Renal cortex interstitium (tissue), 15 donors: ENCODE results near the gene USP51. TPM values are rescaled to one million over a fixed set of nuclear protein-coding genes. Genes with fewer than 3 reads are reported as not detected.
"Not testable (repeated sequence)": the region's sequence is repeated elsewhere in the genome, so short reads cannot be mapped to it uniquely, and the experiment has no call there.

Source experiments
- DNase-seq, 11 donors: peaks; one replicate each; pipeline ENCODE4 v3.0.0-alpha.2; 2013; ENCODE audit warnings: low read depth in 9 of 11, low spot score in 4 of 11; ENCODE audit errors: extremely low read depth in 1 of 11
- long read RNA-seq, 16 experiments: transcript quantifications; one replicate each; lab custom pipeline, GENCODE V29; 2026
- polyA plus RNA-seq, 3 donors: library from polyadenylated mRNA; unstranded; fragments of 120-200 nt; gene quantifications; one replicate each; pipeline ENCODE4 v1.2.1, GENCODE V29; 2013; ENCODE audit not compliant: insufficient read length in 3 of 3

Gene USP51
- 10 to 100 TPM; 11.1 to 11.8 (median 11.3) TPM for polyA plus RNA-seq
- long read RNA-seq, donor 1, result 0 reads
- long read RNA-seq, donor 2, result 0 reads
- long read RNA-seq, donor 3, result 0 reads
- long read RNA-seq, donor 4, full-length matches to known transcripts, result 1 of 1 reads
- long read RNA-seq, donor 4, partial matches to known transcripts, result 0 of 1 reads
- long read RNA-seq, donor 4, other reads (novel, unspliced or antisense), result 0 of 1 reads
- long read RNA-seq, donor 5, full-length matches to known transcripts, result 1 of 1 reads
- long read RNA-seq, donor 5, partial matches to known transcripts, result 0 of 1 reads
- long read RNA-seq, donor 5, other reads (novel, unspliced or antisense), result 0 of 1 reads
- long read RNA-seq, donor 6, result 0 reads
- long read RNA-seq, donor 7, full-length matches to known transcripts, result 1 of 8 reads
- long read RNA-seq, donor 7, partial matches to known transcripts, result 7 of 8 reads
- long read RNA-seq, donor 7, other reads (novel, unspliced or antisense), result 0 of 8 reads
- long read RNA-seq, donor 8, result 0 reads
- long read RNA-seq, donor 9, result 0 reads
- long read RNA-seq, donor 10, result 0 reads
- long read RNA-seq, donor 11, result 0 reads
- long read RNA-seq, donor 12, result 0 reads
- long read RNA-seq, donor 13, full-length matches to known transcripts, result 1 of 1 reads
- long read RNA-seq, donor 13, partial matches to known transcripts, result 0 of 1 reads
- long read RNA-seq, donor 13, other reads (novel, unspliced or antisense), result 0 of 1 reads
- long read RNA-seq, donor 14, result 0 reads
- long read RNA-seq, donor 15, result 0 reads
- long read RNA-seq, donor 16, full-length matches to known transcripts, result 1 of 1 reads
- long read RNA-seq, donor 16, partial matches to known transcripts, result 0 of 1 reads
- long read RNA-seq, donor 16, other reads (novel, unspliced or antisense), result 0 of 1 reads

DNA sequence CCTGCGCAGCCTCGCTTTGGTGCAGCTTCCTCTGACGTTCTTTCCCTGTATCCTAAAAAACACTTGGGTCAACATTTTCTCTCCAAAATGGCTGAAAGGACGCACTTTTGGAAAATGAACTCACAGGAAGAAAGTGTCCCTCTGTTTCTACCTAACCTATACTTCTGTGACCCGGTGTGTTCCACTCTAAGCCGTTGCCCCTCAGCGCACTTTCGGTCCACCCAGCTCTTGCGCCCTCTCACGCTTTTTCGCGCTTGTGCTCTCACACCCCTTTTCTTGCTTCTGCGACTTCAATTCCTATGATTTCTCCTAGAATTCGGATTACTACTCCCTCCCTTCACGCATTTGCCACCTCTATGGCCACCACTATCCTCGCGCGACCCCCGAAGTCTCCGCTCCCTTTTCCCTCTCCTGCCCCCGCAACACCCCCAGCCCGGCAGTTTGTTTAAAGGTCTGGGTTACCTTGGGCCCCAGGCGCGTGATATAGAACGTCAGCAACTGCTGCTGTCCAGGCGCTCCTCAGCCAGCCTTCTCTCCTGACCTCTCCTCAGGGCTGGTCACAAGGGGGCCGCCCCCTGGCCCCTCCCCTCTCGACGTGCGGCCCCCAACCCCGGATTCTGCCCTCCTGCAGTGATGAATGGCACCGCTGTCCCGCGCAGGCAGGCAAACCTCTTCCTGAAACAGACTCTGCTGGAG, at the start of gene USP51:
USP51 (minus strand) TSS at position 535 of the 696 bp plus-strand sequence. CDS start 909 bp downstream, outside the sequence.
- peak in 8 of 11 donors; percentile 29 to 64 (median 46) for DNase-seq

DNA sequence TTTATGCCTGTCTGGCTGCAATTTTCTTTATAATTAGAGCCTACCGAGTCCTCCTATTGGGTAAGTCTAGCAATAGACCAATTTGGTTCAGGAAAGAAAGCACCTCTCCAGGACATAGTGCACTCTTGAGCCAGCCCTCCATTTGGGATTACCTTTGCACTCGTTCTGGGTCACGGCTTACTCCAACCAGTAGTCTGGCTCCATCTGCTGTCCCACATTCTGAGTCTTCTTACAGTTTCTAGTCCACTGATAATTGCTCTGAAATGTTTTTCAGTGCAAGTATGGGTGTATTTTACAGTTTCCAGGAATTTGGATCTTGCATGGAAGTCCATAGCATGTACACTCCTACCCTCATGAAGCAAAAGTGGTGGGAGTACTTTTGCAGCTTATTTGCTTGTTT, 34.8 kb upstream of the USP51 start:
- DNase-seq, result peak in 2 of 11 donors; percentile 1 to 3

DNA sequence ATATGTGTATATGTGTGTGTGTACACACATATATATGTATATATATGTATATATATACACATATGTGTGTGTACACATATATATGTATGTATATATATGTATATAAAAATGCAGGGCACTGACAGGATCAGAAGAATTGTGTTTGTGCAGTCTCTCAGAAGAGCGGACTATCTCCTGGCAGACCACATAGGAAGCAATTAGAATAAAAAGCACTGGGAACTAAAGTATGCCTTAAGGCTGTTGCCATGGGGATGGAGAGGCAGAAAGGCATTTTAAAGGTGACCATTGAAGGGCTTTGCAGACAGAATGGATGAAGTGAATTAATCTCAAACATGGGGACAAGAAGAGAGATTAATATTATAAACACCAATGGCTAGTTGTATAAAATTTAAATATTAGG, 33.7 kb upstream of the USP51 start:
- no peak for DNase-seq

DNA sequence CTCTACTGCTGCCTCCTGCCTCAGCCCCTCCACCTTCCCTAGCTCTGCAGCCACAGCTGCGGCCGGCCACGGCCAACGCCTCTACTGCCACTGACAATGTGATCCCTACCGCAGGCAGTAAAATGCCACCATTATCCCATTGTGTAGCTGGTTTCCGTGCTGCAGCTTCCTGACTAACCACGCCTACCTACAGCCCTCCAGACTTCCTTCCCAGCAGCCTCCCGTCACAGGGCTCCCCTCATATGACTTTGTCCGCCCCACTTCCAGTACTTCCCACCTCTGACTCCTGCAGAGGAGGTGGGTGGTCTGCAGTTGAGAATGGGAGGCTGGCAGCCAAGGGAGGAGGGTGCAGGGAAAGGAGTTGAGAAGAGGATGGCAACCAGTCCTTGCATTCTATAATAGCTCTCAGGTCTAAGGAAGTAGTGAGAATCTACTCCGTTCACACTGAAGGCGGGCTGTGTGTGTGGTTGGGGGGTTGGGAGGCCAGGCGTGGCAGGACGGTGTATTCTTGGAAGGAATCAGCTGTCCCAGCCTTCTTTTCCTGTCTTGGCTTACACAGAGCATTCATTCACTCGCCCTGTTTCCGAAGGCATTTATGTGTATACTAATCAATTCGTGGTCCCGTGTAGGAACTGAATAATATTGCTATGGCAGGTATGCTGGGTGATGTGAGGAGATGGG, 33.1 kb upstream of the USP51 start:
- DNase-seq, result no peak

DNA sequence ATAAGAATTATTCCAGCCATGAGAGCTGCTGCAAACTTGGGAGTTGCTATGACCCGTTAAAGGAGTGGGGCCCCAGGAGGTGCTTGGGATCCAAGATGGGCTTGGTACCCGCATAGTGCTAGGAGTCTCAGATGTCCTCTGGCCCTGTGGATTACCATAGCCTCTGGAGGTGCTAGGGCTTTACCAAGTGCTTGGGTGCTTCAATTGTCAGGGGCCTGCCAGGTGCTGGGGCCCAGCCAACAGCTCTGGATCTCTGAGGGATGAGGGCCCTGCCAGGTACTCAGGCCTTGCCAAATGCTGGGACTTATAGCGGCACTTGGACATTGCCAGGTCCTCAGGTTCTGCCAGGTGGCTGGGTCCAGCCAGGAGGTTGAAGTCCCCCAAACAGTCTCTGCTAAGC, 32.0 kb upstream of the USP51 start:
- DNase-seq, result no peak

DNA sequence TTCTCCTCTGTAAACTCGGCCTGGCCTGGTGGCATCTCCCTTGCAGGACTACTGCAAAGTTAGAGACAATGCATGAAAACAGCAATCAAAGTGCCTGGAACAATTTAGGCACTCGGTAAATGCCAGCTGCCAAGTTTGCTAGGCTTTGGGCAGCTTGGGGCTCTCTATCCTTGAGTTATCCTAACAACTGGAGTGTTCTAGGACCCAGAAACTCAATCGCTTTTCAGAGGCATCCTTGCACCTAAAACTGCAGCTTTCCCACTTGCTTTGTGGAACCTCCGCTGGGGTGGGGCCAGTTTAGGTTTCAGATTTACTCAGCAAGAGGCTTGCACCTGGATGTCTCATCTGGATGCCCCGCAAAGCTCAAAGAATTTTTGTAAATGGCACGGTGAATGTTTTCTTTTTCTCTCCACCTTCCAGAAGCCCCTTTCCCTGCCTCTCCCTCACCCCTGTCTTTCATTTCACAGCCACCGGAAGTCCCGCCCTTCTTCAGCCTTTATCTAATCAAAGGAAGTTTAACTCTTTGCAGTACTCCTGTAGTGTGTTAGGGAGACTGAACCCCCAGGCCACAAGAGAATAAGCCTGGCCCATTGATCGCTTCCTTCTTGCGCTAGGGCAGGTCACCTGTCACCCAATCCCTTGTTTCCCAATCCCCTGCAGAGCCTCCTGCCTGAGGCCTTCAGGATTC, 27.3 kb upstream of the USP51 start:
- DNase-seq, result not testable (repeated sequence)

DNA sequence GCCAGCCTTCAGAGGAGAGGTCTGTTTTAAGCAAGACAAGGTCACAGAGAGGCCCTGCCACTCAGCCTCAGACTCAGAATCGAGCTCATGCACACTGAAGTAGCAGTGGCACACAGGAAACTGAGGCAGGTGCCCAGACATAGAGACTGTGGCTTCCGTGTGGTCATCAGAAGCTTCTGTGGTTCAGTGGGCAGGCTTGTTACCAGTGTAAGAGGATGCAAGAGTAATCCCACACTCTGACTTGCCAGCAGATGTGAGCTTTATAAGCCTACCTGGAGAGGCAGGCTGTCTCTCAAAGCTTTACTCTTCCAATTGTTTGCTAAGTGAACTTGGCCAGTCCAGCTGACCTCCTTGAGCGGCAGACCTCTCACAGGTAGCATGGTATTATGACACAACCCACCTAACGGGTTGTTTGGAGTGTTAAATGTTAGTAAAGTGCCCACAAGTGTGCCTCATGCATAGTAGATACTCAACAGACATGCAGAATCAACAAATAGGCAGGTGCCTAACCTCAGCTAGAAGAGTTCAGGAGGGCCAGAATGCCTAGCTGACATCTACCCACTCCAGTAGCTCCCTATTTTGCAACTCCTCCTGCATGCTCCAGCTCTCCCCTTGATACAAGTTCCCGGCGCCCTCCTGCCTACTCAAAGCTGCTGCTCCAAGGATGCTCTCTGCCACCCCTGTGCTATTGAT, 23.5 kb upstream of the USP51 start:
- DNase-seq, result not testable (repeated sequence)

DNA sequence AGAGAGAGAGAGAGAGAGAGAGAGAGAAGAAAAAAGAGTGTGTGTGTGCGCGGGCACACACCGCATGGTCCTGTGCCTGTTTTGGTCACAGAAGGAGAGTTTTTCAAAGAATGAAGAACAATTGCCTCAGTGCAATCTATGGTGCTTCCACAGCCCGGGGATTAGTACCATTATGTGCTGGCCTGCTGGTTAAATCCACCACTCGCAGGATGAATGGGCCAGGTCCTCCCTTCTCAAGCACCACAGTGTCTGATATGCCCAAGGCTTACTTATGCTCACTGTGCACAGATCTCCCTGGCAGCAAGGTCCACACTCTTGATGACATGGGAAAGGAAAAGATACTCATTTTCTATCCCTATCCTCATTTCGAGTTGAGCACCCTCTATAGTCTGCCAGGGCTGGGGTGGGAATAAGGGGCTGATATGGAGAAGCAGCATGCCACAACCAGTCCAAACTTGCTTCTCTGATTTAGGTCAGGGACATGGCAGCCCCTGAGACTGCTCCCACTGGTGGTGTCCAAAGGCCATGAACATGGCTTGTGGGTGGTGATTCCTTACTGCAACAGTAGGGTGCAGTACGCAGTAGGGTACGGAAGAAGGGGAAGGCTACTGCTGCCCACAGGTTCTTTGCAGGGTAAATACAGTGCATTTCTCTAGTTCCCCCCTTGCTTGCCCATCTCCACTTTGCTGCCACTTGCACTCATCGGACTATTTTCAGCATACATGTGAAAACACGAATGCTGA, 18.9 kb upstream of the USP51 start:
- DNase-seq, result not testable (repeated sequence)

DNA sequence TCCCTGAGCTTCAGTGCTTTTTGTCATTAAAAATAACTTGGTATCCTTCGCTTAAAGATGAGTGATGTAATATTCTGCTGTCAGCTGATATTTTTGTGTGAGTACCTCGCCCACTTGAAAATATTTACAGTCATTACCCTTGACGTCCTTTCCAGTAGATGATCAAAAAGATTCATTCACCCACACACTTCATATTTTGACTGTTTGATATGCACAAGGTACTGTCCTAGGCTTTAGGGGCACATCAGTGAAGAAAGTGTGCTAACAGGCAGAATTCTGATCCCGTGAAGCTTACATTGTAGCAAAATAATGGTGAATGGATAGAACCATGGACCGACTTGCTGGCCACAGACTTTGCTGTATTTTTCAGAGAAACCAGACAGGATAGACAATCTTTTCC, 18.1 kb upstream of the USP51 start:
- DNase-seq, result not testable (repeated sequence)

DNA sequence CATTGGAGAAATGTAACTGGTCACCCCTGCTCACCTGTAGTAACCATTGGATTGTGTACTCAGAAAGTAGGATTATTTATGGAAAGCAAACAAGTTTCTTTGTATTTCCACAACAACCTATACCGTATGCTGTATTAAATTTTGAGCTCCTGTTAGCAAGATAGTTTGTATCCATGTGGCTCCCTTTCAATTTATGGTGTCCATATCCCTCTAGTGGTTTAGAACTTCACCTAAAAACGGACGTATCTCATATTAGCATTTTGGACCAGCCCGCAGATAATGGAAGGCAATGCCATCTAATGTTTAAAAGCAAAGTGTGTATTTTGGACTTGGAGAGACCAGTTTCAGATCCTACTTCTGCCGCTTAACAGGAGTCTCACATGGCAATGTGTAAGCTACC, 17.4 kb upstream of the USP51 start:
- DNase-seq, result not testable (repeated sequence)

DNA sequence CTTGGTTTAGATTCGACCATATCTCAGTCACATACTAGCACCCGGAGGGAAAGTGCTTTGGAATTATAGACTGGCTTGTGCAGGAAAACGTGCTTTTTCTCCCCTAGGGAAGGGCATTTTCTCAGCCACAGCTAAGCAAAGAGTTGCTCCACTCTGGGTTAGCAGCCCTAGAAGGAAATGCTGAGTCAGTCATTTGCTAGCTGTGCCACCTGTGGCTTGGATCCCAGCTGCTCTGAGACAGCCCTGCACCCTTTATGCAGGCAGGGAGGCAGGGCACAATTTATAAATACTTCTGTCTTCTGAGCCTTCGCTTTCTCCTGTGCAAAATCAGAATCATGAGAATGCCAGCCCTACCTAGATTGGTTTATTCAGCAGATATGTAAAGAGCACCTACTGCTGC, 1.3 kb upstream of the USP51 start:
- no peak for DNase-seq

DNA sequence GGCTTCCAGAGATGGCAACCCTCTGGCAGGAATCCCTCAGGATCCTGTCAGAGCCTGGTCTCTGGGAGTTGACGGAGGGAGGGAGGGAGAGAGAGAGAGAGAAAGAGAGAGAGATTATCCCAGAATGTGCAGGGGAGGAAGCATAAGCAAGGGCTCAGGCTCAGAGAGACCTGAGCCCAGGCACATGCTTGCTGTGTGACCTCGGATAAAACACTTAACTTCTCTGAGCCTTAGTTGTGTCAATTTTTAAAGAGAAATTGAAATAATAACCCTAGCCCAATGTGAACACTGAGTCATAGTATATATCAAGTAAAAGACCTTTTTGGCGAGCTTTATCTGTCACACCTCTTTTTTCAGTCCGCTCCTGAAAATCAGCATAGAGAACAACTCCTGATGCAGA, 473 bp upstream of the USP51 start:
- DNase-seq, result peak in 2 of 11 donors; percentile 0 to 4

DNA sequence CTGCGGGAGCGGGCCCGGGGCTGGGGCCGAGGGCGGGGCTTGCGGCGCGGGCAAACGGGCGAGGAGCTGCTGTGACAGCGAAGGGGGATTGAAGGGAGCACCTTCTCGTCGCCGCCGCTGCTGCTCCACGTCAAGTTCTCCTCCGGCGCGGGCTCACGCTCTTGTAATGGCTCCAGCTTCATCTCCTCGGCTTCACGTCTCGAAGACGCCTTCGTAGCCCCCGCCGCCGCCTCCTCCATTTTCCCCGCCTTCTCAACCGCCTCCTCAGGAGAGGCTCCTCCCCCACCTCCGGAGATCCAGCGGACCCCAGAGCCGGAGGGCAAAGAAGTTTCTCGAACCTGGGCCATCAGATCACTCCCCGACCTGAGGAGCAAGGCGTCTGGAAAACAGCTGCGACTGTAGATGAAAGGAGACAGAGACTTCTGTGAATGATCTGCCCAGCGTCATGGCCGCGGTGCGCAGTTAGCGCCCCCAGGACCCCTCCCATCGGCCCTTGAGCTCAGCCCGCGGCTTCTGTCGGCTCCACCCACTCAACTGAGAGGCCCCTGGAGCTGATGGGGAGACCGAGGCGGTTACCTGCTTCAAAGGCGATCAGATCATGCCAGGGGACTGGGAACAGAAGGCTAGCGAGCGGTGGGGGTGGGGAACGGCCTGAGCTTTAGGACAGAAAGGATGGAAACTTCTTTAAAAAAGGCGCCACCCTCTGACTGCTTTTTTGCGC, 895 bp downstream of the USP51 start:
- DNase-seq, result peak in 9 of 11 donors; percentile 35 to 64 (median 52)

DNA sequence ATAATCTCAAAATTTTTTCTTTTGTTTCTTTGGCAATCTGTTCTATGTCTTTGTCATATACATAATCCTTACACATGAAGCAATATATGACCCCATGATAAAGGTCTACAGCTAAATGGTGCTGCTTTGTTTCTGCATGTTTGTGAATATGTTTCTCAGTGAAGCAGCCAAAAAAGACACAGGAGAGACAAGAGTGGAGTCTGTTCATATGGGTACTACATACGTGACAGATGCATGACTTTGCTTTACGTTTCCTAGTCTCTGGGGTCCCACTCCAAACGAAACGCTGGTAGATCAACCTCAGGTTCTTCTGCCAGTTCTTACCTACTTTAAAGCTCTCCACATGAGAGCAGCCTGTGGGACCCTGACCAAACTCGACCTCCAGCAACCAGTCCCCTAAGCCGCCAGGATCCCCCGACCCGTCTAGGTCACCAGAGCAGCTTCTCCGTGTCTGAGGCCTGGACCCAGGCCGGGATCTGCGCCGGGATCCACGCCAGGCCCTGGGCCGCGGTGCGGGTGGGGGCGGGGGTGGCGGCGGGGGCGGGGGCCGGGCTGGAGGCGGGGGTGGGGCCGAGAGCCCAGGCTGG, 1.5 kb downstream of the USP51 start:
- DNase-seq, result peak in 6 of 11 donors; percentile 0 to 20 (median 6)

DNA sequence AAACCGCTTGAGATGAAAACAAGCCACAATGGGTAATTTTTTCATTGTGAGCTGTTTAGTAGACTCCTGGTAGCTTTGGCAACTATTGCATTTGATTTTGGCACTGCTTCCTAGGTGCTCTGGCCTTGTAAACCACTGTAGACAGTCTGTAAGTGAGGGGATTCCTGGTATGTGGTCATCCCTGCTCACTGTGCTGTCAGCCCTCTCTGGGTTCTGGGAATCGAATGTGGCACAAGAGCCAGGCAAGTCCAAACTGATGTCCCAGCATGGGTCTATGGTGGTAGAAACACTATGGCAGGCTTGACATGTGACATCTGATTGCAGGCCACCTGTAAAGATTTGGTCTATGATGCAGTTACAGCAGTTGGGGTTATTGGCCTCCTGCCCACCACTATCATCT, 2.5 kb downstream of the USP51 start:
- DNase-seq, result no peak

DNA sequence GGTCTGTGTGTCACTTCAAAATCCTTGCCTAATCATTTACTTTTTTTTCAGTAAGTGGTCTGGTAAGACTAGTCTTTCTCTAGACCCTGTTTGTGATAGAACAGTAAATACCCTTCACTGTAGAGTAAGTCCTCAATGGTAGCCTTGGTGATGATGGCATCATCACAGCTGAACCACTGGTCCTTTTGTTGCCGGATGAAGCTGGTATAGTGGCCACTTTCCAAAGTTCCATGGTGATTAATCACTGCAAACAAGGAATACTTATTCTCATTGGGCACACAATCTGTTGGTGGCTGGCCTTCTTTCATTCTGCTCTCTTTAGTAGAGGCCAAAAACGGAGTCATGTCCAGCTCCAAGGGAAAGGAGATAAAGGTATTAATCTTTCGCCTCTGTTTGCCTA, 2.9 kb downstream of the USP51 start:
- DNase-seq, result no peak
